Measurements from ENCODE around the gene SEC11A.
A peak's percentile ranks its signal among the peaks of the same experiment; 100 is the strongest.

SEC11A gene

DNA sequence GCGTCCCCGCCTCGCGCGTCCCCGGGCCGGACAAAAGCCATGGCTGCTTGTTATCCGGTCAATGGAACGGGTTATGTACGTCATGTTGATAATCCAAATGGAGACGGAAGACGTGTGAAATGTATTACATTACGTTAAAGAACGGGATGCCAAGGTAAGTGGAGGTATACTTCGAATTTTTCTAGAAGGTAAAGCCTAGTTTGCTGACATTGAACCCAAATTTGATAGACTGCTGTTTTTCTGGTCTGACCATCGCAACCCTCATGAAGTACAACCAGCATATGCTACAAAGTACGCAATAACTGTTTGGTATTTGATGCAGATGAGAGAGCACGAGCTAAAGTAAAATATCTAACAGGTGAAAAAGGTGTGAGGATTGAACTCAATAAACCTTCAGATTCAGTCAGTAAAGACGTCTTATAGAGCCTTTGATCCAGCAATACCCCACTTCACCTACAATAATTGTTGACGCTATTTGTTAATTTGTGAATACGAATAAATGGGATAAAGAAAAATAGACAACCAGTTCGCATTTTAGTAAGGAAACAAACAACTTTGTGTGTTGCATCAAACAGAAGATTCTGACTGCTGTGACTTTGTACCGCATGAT, 81.6 kb downstream of the SEC11A start:
- DNase-seq, result no peak

DNA sequence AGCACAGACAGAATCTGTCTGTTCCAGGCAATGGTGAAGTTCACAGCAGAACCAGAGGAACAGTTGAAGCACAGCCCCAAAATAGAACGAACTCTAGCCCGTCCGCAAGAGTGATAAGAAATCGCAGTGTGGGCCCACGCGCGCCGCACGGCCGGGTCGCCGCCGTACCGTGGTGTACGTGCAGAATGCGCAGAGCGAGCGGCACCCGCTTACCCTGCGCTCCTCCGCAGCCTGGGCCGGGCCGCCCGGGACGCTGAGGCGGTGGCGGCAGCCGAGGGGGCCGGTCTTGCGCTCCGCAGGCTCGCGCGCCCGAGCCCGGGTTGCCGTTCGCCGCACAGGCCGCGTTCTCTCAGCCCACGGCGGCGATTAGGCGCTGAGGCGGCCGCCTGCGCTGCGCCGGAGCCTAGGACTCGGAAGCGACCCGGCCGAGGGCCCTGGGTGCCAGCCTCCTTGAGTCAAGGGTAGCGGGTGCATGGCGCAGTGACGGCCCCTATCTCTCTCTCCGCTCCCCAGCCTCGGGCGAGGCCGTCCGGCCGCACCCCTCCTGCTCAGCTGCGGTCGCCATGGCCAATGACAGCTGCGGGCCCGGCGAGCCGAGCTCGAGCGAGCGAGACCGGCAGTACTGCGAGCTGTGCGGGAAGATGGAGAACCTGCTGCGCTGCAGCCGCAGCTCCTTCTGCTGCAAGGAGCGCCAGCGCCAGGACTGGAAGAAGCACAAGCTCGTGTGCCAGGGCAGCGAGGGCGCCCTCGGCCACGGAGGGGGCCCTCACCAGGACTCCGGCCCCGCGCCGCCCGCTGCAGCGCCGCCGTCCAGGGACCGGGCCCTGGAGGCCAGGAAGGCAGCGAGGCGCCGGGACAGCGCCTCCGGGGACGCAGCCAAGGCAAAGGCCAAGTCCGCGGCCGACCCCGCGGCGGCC, 82.4 kb downstream of the SEC11A start:
- DNase-seq, result peak; percentile 46

DNA sequence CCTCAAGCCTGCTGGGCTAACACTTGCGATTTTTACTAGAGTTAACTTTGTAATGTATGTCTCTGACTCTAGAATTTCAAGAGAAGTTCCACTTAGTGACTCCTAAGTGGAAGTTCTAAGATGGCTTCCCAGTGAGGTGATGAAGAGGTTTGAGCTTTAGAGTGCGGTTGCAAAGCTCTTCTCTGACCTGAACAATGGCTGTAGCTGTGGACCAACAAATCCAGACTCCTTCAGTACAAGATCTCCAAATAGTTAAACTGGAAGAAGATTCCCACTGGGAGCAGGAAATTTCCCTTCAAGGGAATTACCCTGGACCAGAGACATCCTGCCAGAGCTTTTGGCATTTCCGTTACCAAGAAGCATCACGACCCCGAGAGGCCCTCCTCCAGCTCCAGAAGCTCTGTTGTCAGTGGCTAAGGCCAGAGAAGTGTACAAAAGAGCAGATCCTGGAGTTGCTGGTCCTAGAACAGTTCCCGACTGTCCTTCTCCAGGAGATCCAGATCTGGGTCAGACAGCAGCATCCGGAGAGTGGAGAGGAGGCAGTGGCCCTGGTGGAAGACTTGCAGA, 84.2 kb downstream of the SEC11A start:
- DNase-seq, result no peak

DNA sequence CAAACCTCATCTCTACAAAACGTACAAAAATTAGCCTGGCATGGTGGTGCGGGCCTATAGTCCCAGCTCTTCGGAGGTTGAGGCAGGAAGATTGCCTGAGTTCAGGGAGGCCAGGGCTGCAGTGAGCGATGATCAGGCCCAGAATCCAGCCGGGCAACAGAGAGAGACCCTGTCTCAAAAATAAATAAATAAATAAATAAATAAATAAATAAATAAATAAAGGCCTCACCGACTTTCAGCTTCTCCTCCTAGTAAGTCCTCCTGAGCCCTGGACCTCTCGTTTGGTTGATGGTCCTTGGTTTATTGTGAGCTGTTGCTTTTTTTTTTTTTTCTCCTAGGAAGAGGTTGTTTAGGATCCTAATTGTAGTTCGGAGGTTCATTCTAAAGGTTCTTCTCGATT, 86.9 kb downstream of the SEC11A start:
- no peak for DNase-seq

DNA sequence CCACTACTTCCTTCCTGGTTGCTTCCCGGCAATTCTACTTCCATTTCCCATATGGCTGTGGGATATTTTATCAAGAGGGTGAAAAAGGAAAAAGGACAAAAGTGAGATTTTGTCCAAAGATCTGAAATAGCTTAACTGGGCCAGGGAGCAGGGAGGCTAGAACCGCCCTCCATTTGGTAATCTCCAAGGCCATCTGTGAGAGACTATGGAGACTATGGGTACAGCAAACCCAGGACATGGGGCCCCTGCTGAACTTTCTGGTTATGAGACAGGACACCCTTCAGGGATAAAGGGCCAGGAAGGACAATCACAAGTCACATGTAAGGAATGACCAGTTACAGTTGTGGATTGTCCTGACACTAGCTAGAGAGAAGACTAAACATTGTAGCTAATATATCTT, 90.8 kb downstream of the SEC11A start:
- no peak for DNase-seq

DNA sequence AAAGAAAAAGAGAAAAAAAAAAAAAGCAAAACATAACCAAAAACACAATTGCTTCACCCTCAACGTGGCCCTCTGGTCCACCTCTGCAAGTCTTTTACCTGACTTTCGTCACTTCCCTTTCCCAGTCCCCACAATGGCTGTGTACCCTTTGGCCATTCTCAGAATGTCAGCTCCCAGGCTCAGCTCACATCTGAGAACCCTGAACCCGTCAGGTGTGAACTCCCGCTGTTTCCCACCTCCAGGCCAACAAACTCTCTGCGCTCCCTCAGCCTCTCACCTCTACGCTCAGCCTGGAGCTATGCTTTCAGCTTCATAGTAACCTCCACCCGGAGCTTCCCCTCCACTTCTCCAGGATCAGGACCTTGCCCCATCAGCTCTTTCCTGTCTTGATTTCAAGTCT, 91.6 kb downstream of the SEC11A start:
- no peak for DNase-seq

DNA sequence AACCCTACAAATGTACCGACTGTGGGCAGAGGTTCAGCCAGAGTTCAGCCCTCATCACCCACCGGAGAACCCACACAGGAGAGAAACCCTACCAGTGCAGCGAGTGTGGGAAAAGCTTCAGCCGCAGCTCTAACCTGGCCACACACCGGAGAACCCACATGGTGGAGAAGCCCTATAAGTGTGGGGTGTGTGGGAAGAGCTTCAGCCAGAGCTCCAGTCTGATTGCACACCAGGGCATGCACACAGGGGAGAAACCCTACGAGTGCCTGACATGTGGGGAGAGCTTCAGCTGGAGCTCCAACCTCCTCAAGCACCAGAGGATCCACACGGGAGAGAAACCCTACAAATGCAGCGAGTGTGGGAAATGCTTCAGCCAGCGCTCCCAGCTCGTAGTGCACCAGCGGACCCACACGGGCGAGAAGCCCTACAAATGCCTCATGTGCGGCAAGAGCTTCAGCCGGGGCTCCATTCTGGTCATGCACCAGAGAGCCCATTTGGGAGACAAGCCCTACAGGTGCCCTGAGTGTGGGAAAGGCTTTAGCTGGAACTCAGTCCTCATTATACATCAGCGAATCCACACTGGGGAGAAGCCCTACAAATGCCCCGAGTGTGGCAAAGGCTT, 94.5 kb downstream of the SEC11A start:
- DNase-seq, result no peak

DNA sequence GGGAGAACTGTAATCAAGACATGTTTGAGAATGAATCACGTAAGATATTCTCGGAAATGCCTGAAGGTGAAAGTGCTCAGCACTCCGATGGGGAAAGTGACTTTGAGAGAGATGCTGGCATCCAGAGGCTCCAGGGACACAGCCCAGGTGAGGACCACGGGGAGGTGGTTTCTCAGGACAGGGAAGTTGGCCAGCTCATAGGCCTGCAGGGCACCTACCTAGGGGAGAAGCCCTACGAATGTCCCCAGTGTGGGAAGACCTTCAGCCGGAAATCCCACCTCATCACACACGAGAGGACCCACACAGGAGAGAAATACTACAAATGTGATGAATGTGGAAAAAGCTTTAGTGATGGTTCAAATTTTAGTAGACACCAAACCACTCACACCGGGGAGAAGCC, 95.3 kb downstream of the SEC11A start:
- DNase-seq, result no peak

All from T-helper 9 cell (primary cell).